Prostate gland (tissue), 2 donors: ENCODE measurements around the gene GPATCH8. TPM values are rescaled to one million over a fixed set of nuclear protein-coding genes. Genes with fewer than 3 reads are reported as not detected.
"Not testable (repeated sequence)": the region's sequence is repeated elsewhere in the genome, so short reads cannot be mapped to it uniquely, and the experiment has no call there.

ENCODE experiments used
- DNase-seq: peaks from one replicate; pipeline ENCODE4 v3.0.0-alpha.2; 2019; ENCODE audit warnings: low spot score
- H3K27ac ChIP-seq, 2 donors: fragments of 200-600 bp; sonication (generic); 2 replicates each; pipeline ENCODE4 v1.5.1; 2017 to 2019
- H3K27me3 ChIP-seq: fragments of 200-600 bp; sonication (generic); replicated peaks from 2 replicates; pipeline ENCODE4 v1.5.1; 2019; ENCODE audit not compliant: insufficient read depth
- H3K36me3 ChIP-seq, 2 donors: fragments of 200-600 bp; sonication (generic); 1 replicate in 1 of 2; 2 replicates in 1 of 2; pipeline versions ENCODE4 v1.5.1 to v1.8.1; 2017 to 2019
- H3K4me1 ChIP-seq: fragments of 200-600 bp; sonication (generic); replicated peaks from 2 replicates; pipeline ENCODE4 v1.5.1; 2019
- H3K4me3 ChIP-seq, 2 donors: fragments of 200-600 bp; sonication (generic); 2 replicates each; pipeline ENCODE4 v1.5.1; 2017 to 2019
- H3K9me3 ChIP-seq: fragments of 200-600 bp; sonication (generic); 2 replicates; pipeline ENCODE4 v1.5.1; 2017
- POLR2A ChIP-seq: fragments of 450-650 bp; IDR thresholded peaks from one replicate; pipeline ENCODE4 v1.6.1; 2016; ENCODE audit warnings: antibody characterized with exemption, mild to moderate bottlenecking
- POLR2AphosphoS5 ChIP-seq: sonication (generic); formaldehyde crosslinking; IDR thresholded peaks from one replicate; pipeline ENCODE4 v1.6.1; 2017; ENCODE audit warnings: antibody characterized with exemption
- WGBS: methylation state at CpG from one replicate; pipeline ENCODE4 v1.1.5; 2018; 5-methylcytosine and 5-hydroxymethylcytosine counted together
- intact Hi-C: fragments of 100-400 bp; cut with DNase I; formaldehyde crosslinking; loops from one replicate; pipeline ENCODE4 v1.14.2; 2022
- total RNA-seq, 2 donors: library from RNA; depleted of rRNA; stranded (reverse); fragments of >200 nt; gene quantifications; one replicate each; pipeline ENCODE4 v1.1.0, GENCODE V29; 2016
- TF ChIP-seq, protein P1 (sequence below), 4 experiments: fragments of 200-600 bp in 2 of 4; fragments of 450-650 bp in 2 of 4; sonication (generic) in 2 of 4; IDR thresholded peaks; 1 replicate in 3 of 4; 2 replicates in 1 of 4; pipeline ENCODE4 v1.5.1; 2016 to 2019; ENCODE audit warnings: antibody characterized with exemption in 4 of 4, mild to moderate bottlenecking in 2 of 4, moderate library complexity in 2 of 4

GPATCH8 gene
- total RNA-seq, 2 donors from 2014 or later: 25.2 to 42.8 TPM

DNA sequence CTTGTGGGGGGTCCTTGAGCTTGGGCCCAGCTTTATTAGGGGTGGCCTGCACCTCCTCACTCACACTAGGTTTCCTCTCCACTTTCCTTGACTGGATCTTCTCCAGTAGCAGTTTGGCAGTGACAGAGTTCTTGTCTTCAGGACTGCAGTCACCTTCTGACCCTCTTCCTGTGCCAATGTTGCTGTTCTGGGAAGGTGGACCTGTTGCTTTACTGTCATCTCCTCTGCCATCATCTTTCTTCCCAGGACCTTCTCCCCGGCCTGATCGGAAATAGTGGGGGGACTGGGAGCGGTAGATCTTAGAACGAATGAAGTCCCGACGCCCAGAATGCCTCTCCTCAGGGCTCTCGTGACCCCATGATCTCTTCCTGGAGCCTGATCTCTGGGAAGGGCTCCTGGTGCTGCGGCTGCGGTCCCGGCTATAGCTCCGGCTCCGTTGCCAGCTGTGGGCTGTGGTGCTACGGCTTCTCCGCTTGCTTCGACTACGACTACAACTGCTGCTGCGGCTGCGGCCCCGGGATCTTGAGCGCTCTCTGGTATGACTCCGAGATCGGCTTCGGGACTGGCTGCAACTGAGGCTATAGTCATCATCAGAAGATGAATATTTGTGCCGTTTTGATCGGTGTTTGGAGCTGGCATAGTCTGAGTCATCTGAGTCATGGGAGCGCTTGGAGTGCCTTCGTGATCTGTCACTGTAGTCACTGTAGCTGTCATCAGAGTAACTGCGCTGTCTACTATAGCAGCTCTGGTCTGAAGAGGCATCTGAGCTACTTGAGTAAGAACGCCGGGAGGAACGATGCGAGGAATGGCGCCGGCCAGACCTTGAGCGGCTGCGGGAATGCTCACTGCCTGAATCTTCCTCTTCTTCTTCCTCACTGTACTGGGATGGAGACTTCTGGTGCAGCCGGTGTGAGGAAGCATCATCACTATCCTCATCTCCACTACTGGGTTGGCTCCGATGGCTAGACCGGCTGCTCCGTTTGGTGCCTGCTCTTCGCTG, 104.2 kb downstream of the GPATCH8 start:
- H3K4me3 ChIP-seq: no peak overlapping the region
- H3K4me1 ChIP-seq: no peaks in the 10 kb centered on the region
- H3K36me3 ChIP-seq: peaks cover 0 to 8% of the 10 kb centered on the region in 2 donors
- WGBS: 94% methylated on average over 41 of the region's 41 CpGs
- H3K27ac ChIP-seq: no peak overlapping the region
- no peaks in the 10 kb centered on the region for H3K27me3 ChIP-seq
- no peak for TF ChIP-seq POLR2AphosphoS5
- DNase-seq: no peak
- intact Hi-C loops: loop anchor here (10.0 kb wide), 1 partner anchor 106 kb away; the partner anchor contains the start of gene GPATCH8
- H3K9me3 ChIP-seq: no peaks in the 10 kb centered on the region

DNA sequence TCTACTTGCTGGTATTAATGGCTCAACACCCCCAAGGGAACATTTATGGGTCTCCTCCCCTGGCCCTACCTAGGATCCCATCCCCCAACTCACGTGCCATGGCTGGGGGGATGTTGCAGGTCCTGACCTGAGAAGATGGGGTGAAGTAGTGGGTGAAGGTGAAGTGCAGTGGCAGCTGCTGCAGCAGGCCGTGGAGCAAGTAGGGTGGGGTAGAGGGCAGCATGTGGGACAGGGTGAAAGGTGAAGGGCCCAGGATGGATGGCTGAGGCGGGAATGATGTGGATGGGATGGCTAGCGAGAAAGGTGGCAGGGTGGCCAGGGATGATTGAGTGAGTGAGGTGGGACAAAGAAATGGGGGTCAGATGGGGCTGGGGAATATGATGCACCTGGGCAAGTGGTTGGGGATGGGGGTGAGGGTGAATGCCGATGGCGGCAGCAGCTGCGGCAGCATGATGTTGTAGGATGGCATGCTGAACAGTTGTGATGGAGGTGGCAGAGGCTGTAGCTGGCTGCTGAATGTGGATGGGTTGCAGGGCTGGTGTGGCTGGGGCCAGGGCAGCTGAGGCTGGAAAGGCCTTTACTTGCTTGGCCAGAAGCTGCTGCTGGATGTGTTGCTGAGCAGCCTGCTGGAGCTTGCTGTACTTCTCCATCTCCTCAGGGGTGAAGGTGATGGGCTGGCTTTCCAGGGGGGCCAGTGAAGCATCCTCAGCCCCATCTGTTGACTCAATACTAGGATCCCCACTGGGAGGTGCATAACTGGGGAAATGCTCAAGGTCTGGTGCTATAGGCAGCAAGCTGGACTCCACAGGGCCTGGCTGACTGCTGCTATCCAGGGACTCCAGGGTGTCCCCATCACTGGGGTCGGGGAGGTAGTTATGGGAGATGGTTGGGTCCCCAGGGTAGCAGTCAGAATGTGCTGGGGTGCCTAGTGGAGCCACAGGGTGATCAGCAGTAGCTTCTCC, 105.4 kb downstream of the GPATCH8 start:
- H3K9me3 ChIP-seq: no peaks in the 10 kb centered on the region
- no peak for DNase-seq
- H3K27me3 ChIP-seq: no peaks in the 10 kb centered on the region
- H3K36me3 ChIP-seq: peaks cover 0 to 8% of the 10 kb centered on the region in 2 donors
- 92% methylated on average over 8 of the region's 8 CpGs for WGBS
- intact Hi-C loops: loop anchor here (10.0 kb wide), 1 partner anchor 107 kb away; the partner anchor contains the start of gene GPATCH8
- no peak overlapping the region for H3K27ac ChIP-seq
- no peak for TF ChIP-seq POLR2A
- TF ChIP-seq POLR2AphosphoS5: no peak
- TF ChIP-seq, protein P1, sequence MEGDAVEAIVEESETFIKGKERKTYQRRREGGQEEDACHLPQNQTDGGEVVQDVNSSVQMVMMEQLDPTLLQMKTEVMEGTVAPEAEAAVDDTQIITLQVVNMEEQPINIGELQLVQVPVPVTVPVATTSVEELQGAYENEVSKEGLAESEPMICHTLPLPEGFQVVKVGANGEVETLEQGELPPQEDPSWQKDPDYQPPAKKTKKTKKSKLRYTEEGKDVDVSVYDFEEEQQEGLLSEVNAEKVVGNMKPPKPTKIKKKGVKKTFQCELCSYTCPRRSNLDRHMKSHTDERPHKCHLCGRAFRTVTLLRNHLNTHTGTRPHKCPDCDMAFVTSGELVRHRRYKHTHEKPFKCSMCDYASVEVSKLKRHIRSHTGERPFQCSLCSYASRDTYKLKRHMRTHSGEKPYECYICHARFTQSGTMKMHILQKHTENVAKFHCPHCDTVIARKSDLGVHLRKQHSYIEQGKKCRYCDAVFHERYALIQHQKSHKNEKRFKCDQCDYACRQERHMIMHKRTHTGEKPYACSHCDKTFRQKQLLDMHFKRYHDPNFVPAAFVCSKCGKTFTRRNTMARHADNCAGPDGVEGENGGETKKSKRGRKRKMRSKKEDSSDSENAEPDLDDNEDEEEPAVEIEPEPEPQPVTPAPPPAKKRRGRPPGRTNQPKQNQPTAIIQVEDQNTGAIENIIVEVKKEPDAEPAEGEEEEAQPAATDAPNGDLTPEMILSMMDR (IDR thresholded peaks at IDR 0.05): no peak
- H3K4me1 ChIP-seq: no peaks in the 10 kb centered on the region
- no peak overlapping the region for H3K4me3 ChIP-seq

DNA sequence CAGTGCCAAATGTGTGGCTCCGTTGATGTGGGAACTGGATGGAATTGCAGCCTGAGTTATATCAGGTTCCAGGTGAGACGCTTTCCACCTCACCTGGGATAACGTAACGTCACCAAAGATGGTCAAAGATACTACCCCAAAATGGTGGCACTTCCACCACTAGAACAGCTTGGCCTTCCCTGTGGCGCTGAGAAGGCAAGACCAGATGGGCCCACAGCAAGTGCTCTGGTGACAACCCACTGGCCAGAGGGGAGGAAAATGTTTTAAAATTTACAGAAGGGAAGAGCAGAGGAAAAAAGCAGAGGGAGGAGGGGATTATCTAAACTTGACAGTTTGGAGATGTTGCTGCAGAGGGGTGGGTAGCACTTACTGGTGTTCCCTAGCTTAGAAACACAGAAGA, 106.3 kb downstream of the GPATCH8 start:
- no peaks in the 10 kb centered on the region for H3K9me3 ChIP-seq
- TF ChIP-seq, protein P1 (IDR thresholded peaks at IDR 0.05): no peak
- TF ChIP-seq POLR2AphosphoS5: no peak
- TF ChIP-seq POLR2A: no peak
- DNase-seq: no peak
- intact Hi-C loops: loop anchor here (10.0 kb wide), 1 partner anchor 108 kb away; the partner anchor contains the start of gene GPATCH8
- no peaks in the 10 kb centered on the region for H3K4me1 ChIP-seq
- 88% methylated on average over 5 of the region's 5 CpGs for WGBS
- no peak overlapping the region for H3K27ac ChIP-seq
- H3K27me3 ChIP-seq: no peaks in the 10 kb centered on the region
- H3K4me3 ChIP-seq: no peak overlapping the region
- peaks cover 0 to 8% of the 10 kb centered on the region in 2 donors for H3K36me3 ChIP-seq

DNA sequence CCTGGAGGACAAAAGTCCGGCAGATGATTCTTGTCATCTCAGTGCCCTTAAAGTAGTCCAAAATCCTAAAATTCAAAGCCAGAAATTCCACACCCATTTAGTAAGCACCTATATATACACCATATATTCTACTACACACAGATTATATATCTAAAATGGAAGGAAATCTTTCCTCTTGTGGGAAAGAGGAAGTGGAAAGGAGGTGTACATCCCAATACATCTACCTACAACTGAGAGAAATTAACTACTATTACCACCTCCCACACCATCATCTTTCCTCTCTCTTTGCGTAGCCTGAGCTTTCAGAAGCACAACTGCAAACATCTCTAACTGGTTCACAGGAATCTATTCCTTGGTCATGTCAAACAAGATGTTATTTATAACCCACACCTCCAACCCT, 108.4 kb downstream of the GPATCH8 start:
- no peaks in the 10 kb centered on the region for H3K27me3 ChIP-seq
- H3K36me3 ChIP-seq: no peaks in the 10 kb centered on the region
- no peak for DNase-seq
- 89% methylated on average over 2 of the region's 2 CpGs for WGBS
- intact Hi-C loops: loop anchor here (10.0 kb wide), 1 partner anchor 110 kb away; the partner anchor contains the start of gene GPATCH8
- H3K27ac ChIP-seq: no peak overlapping the region
- no peaks in the 10 kb centered on the region for H3K4me1 ChIP-seq
- H3K4me3 ChIP-seq: no peak overlapping the region
- TF ChIP-seq, protein P1 (IDR thresholded peaks at IDR 0.05): no peak
- TF ChIP-seq POLR2AphosphoS5: no peak
- TF ChIP-seq POLR2A: no peak
- no peaks in the 10 kb centered on the region for H3K9me3 ChIP-seq

DNA sequence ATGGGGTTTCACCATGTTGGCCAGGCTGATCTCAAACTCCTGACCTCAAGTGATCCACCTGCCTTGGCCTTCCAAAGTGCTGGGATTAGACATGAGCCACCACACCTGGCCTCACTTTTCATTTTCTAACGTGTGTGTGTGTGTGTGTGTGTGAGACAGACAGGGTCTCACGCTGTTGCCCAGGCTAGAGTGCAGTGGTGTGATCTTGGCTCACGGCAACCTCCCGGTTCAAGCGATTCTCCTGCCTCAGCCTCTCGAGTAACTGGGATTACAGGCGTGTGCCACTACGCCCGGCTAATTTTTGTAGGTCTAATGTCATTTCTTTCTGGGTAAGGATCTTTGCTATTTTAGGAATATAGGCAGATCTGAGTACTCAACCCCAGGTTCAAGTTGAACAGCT, 109.1 kb downstream of the GPATCH8 start:
- H3K36me3 ChIP-seq: not testable (repeated sequence)
- WGBS: 92% methylated on average over 9 of the region's 9 CpGs

More for the DNA sequence above, 109.1 kb downstream of the GPATCH8 start:
- not testable (repeated sequence) for H3K9me3 ChIP-seq, H3K27me3 ChIP-seq, H3K27ac ChIP-seq, DNase-seq, H3K4me1 ChIP-seq, H3K4me3 ChIP-seq
- intact Hi-C loops: loop anchor here (10.0 kb wide), 1 partner anchor 111 kb away; the partner anchor contains the start of gene GPATCH8
